GM23338 (cell line): ENCODE measurements around the gene MAD1L1.

Experiments
- CREB1 ChIP-seq: fragments of 250-450 bp; sonication (Bioruptor Pico); IDR thresholded peaks from 2 replicates; pipeline ENCODE4 v1.5.0; 2020; ENCODE audit warnings: low read depth, mild to moderate bottlenecking, moderate library complexity
- CTCF ChIP-seq, 2 experiments: fragments of 200-600 bp in 1 of 2; sonication (generic) in 1 of 2; conservative IDR thresholded peaks; 2 replicates each; pipeline versions ENCODE4 v1.5.1 to v1.6.1; 2016 to 2017; ENCODE audit warnings: antibody characterized with exemption in 2 of 2, low read depth in 2 of 2, mild to moderate bottlenecking in 2 of 2, moderate library complexity in 1 of 2
- EZH2 ChIP-seq: fragments of 200-600 bp; sonication (generic); IDR thresholded peaks from one replicate; pipeline ENCODE4 v1.8.0; 2017; ENCODE audit warnings: antibody characterized with exemption, mild to moderate bottlenecking, low read depth; ENCODE audit not compliant: unreplicated experiment
- EZH2phosphoT487 ChIP-seq: fragments of 200-600 bp; sonication (generic); IDR thresholded peaks from one replicate; pipeline ENCODE4 v1.8.1; 2018; ENCODE audit warnings: antibody characterized with exemption; ENCODE audit not compliant: unreplicated experiment
- JUNB ChIP-seq: IDR thresholded peaks from one replicate; pipeline ENCODE4 v1.6.1; 2016; ENCODE audit warnings: antibody characterized with exemption; ENCODE audit not compliant: unreplicated experiment
- POLR2AphosphoS5 ChIP-seq: IDR thresholded peaks from 2 replicates; pipeline ENCODE4 v1.6.1; 2016; ENCODE audit warnings: antibody characterized with exemption, low read depth
- REST ChIP-seq: IDR thresholded peaks from one replicate; pipeline ENCODE4 v1.6.1; 2018; ENCODE audit warnings: antibody characterized with exemption; ENCODE audit not compliant: unreplicated experiment
- STAT1 ChIP-seq: IDR thresholded peaks from one replicate; pipeline ENCODE4 v1.6.1; 2016; ENCODE audit warnings: antibody characterized with exemption; ENCODE audit not compliant: unreplicated experiment
- ZNF114 ChIP-seq: fragments of 250-450 bp; sonication (Bioruptor Pico); IDR thresholded peaks from 2 replicates; pipeline ENCODE4 v1.5.0; 2020; ENCODE audit warnings: mild to moderate bottlenecking, moderate library complexity
- ZNF331 ChIP-seq: fragments of 250-450 bp; sonication (Bioruptor Pico); IDR thresholded peaks from 2 replicates; pipeline ENCODE4 v1.5.0; 2020; ENCODE audit warnings: low read depth, mild to moderate bottlenecking, moderate library complexity
- ZNF462 ChIP-seq: fragments of 250-450 bp; sonication (Bioruptor Pico); IDR thresholded peaks from 2 replicates; pipeline ENCODE4 v1.5.0; 2020; ENCODE audit warnings: mild to moderate bottlenecking, moderate library complexity
- TF ChIP-seq, protein P1 (sequence below): IDR thresholded peaks from 2 replicates; pipeline ENCODE4 v1.6.1; 2016; ENCODE audit warnings: antibody characterized with exemption

- TF ChIP-seq POLR2AphosphoS5 (no peak), CTCF (conservative IDR thresholded peaks at IDR 0.05; ENCODE audit: low read depth in 2 of 2) (no peak), ZNF114 (CRISPR knock-in tag) (no peak), REST (no peak), EZH2phosphoT487 (no peak), STAT1 (no peak), EZH2 (no peak), JUNB (no peak), ZNF462 (CRISPR knock-in tag) (no peak), ZNF331 (CRISPR knock-in tag) (no peak), CREB1 (no peak)
- TF ChIP-seq, protein P1, sequence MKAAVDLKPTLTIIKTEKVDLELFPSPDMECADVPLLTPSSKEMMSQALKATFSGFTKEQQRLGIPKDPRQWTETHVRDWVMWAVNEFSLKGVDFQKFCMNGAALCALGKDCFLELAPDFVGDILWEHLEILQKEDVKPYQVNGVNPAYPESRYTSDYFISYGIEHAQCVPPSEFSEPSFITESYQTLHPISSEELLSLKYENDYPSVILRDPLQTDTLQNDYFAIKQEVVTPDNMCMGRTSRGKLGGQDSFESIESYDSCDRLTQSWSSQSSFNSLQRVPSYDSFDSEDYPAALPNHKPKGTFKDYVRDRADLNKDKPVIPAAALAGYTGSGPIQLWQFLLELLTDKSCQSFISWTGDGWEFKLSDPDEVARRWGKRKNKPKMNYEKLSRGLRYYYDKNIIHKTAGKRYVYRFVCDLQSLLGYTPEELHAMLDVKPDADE = no peak
Measured at GRCh38 chr7:2198206-2198605, 34.5 kb downstream of the MAD1L1 start.
